Measurements from ENCODE around the gene CTNNA2.

DNA sequence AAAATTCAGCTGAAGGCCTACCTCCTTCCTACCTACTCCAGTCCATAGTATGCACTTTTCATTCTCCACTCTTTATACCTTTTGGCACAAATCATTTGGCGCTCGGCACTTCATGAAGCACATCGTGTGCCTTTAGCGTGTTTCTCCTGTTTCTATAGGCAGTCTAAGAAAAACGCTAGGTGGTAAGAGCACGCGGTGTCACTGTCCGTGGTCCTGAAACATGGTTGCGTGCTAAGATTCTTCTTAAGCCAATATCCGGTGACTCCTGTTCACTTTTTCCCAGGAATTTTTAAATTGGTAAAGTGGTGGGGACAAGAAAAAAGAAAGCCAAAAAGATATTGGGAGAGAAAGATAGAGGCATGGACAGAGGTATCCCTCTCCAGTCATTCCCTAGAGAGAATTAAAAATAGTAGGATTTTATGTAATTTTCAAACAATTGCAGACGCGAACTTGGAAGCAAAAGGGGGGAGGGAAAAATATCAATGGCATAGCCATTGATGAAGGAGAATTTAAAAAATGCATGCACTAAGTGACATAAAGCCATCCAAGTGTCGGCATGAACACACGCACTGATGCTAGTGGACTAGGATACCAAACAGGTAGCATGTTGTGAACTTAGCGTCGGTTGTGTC, 1.4 kb upstream of the CTNNA2 start:
- no peak for TF ChIP-seq EZH2 (IDR thresholded peaks at IDR 0.05; ENCODE audit: borderline replicate concordance, low read depth, low read length, severe bottlenecking)
- TF ChIP-seq CTCF (IDR thresholded peaks at IDR 0.05; ENCODE audit: borderline replicate concordance, extremely low read depth, low read length, poor library complexity, severe bottlenecking) = no peak
